C4-2B (cell line): ENCODE measurements around the gene IL11.

Source experiments
- CTCF ChIP-seq: fragments of 450-650 bp; conservative IDR thresholded peaks from 2 replicates; pipeline ENCODE4 v1.5.1; 2017; ENCODE audit warnings: mild to moderate bottlenecking
- ZFX ChIP-seq: fragments of 450-650 bp; IDR thresholded peaks from 2 replicates; pipeline ENCODE4 v1.6.1; 2017

DNA sequence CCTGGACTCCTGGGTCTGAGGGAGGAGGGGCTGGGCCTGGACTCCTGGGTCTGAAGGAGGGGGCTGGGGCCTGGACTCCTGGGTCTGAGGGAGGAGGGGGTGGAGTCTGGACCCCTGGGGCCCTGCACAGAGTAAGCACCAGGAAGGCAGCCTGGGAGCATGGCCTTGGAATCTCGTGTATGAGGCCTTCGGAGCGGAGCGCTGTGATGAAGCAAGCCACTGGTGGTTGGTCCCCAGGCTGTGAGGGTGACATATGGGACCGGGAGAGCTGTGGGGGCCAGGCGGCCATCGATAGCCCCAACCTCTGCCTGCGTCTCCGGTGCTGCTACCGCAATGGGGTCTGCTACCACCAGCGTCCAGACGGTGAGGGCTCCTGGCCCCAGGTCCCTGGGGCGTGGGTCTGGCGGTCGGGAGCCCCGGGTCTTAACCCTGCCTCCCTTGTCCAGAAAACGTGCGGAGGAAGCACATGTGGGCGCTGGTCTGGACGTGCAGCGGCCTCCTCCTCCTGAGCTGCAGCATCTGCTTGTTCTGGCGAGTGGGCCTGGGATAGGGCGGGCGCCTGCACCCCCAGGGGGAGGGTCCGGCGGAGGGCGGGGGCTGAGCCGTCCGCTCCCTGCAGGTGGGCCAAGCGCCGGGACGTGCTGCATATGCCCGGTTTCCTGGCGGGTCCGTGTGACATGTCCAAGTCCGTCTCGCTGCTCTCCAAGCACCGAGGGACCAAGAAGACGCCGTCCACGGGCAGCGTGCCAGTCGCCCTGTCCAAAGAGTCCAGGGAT, 7.3 kb upstream of the IL11 start:
- no peak for TF ChIP-seq CTCF
- no peak for TF ChIP-seq ZFX
